SU-DHL-6 (cell line): Measurements from ENCODE around the gene ANKS1A.

Source experiments
- H2AFZ ChIP-seq: fragments of 200-600 bp; sonication (generic); 2 replicates; pipeline ENCODE4 v1.6.1; 2014; ENCODE audit warnings: low read depth, mild to moderate bottlenecking, moderate library complexity, mixed read lengths, antibody characterized with exemption, low read length; ENCODE audit not compliant: severe bottlenecking
- H3F3A ChIP-seq: fragments of 200-600 bp; shearing (Covaris generic); 2 replicates; pipeline ENCODE4 v1.6.0; 2016; ENCODE audit warnings: antibody characterized with exemption, mild to moderate bottlenecking; ENCODE audit not compliant: insufficient read depth
- H3K27ac ChIP-seq: fragments of 200-600 bp; sonication (generic); 2 replicates; pipeline ENCODE4 v1.5.1; 2016; ENCODE audit warnings: low read depth, mild to moderate bottlenecking, low read length, moderate library complexity, mixed read lengths
- H3K27me3 ChIP-seq: fragments of 200-600 bp; sonication (generic), shearing (Covaris generic); 2 replicates; pipeline ENCODE4 v1.6.0; 2014; ENCODE audit warnings: mild to moderate bottlenecking, low read length
- H3K36me3 ChIP-seq: fragments of 200-600 bp; sonication (generic); 2 replicates; pipeline ENCODE4 v1.6.1; 2014; ENCODE audit warnings: mild to moderate bottlenecking, low read length, mixed read lengths
- H3K4me2 ChIP-seq: fragments of 300-600, 200-600 bp; shearing (Covaris generic), sonication (generic); 2 replicates; pipeline ENCODE4 v1.6.0; 2014; ENCODE audit warnings: low read length, low read depth, mild to moderate bottlenecking; ENCODE audit not compliant: poor library complexity, severe bottlenecking
- H3K4me3 ChIP-seq: fragments of 200-600 bp; sonication (generic); 2 replicates; pipeline ENCODE4 v1.5.1; 2014; ENCODE audit warnings: antibody characterized with exemption, low read length, mild to moderate bottlenecking, mixed read lengths; ENCODE audit not compliant: insufficient read depth, poor library complexity, severe bottlenecking
- H3K79me2 ChIP-seq: fragments of 200-600 bp; sonication (generic); 2 replicates; pipeline ENCODE4 v1.6.1; 2014; ENCODE audit warnings: mild to moderate bottlenecking, low read length, moderate library complexity; ENCODE audit not compliant: insufficient read depth
- H3K9ac ChIP-seq: fragments of 200-600 bp; sonication (generic); 2 replicates; pipeline ENCODE4 v1.7.0; 2014; ENCODE audit warnings: mild to moderate bottlenecking, low read length
- H3K9me2 ChIP-seq: fragments of 200-600 bp; sonication (generic); replicated peaks from 2 replicates; pipeline ENCODE4 v1.6.1; 2014; ENCODE audit warnings: low read length; ENCODE audit not compliant: insufficient read depth
- H3K9me3 ChIP-seq: fragments of 200-600 bp; sonication (generic); 2 replicates; pipeline ENCODE4 v1.6.1; 2014; ENCODE audit warnings: low read length, mixed read lengths; ENCODE audit not compliant: insufficient read depth
- H4K20me1 ChIP-seq: fragments of 200-600 bp; sonication (generic); 2 replicates; pipeline ENCODE4 v1.6.1; 2014; ENCODE audit warnings: low read depth, mild to moderate bottlenecking, antibody characterized with exemption, low read length, moderate library complexity, mixed read lengths
- CTCF ChIP-seq: fragments of 200-600 bp; sonication (generic); IDR thresholded peaks from one replicate; pipeline ENCODE4 v1.5.1; 2017; ENCODE audit warnings: antibody characterized with exemption, mild to moderate bottlenecking, low read length, moderate library complexity; ENCODE audit not compliant: insufficient read depth, poor library complexity, severe bottlenecking
- EZH2phosphoT487 ChIP-seq: fragments of 200-600 bp; sonication (generic), shearing (Covaris generic); conservative IDR thresholded peaks from 2 replicates; pipeline ENCODE4 v1.6.1; 2018; ENCODE audit warnings: mild to moderate bottlenecking, antibody characterized with exemption, low read length, moderate library complexity, mixed read lengths

ANKS1A gene

GRCh38 chr6:35008858-35009257 is 119.8 kb downstream of the ANKS1A start:
- TF ChIP-seq EZH2phosphoT487 = no peak
- no peak for TF ChIP-seq CTCF
- Histone ChIP-seq H3K4me2 (no peak overlapping the region), H3K9me3 (no peaks in the 10 kb centered on the region), H3K36me3 (no peaks in the 10 kb centered on the region), H3K27ac (no peak overlapping the region), H3K27me3 (no peaks in the 10 kb centered on the region), H3K9me2 (no peaks in the 10 kb centered on the region), H4K20me1 (no peaks in the 10 kb centered on the region), H3K9ac (no peak overlapping the region), H3F3A (no peaks in the 10 kb centered on the region), H3K4me3 (no peak overlapping the region), H2AFZ (no peak overlapping the region), H3K79me2 (no peaks in the 10 kb centered on the region)

GRCh38 chr6:35011096-35012041 is 122.3 kb downstream of the ANKS1A start:
- H3K4me2 ChIP-seq = no peak overlapping the region
- H3K79me2 ChIP-seq = no peaks in the 10 kb centered on the region
- TF ChIP-seq EZH2phosphoT487 (no peak), CTCF (no peak)
- no peak overlapping the region for H3K27ac ChIP-seq
- no peaks in the 10 kb centered on the region for H3K9me2 ChIP-seq
- no peaks in the 10 kb centered on the region for H3K9me3 ChIP-seq
- no peaks in the 10 kb centered on the region for H3K36me3 ChIP-seq
- no peak overlapping the region for H2AFZ ChIP-seq
- H3F3A ChIP-seq = no peaks in the 10 kb centered on the region
- H3K27me3 ChIP-seq = no peaks in the 10 kb centered on the region
- H3K9ac ChIP-seq = no peak overlapping the region
- H3K4me3 ChIP-seq = no peak overlapping the region
- H4K20me1 ChIP-seq = no peaks in the 10 kb centered on the region

- no peak overlapping the region for H3K4me2 ChIP-seq
- H2AFZ ChIP-seq = no peak overlapping the region
- H3K79me2 ChIP-seq = no peaks in the 10 kb centered on the region
- no peaks in the 10 kb centered on the region for H3K9me3 ChIP-seq
- no peak overlapping the region for H3K27ac ChIP-seq
- no peaks in the 10 kb centered on the region for H3F3A ChIP-seq
- H3K27me3 ChIP-seq = no peaks in the 10 kb centered on the region
- no peak for TF ChIP-seq EZH2phosphoT487
- H4K20me1 ChIP-seq = no peaks in the 10 kb centered on the region
- no peak overlapping the region for H3K4me3 ChIP-seq
- H3K9ac ChIP-seq = no peak overlapping the region
- no peaks in the 10 kb centered on the region for H3K36me3 ChIP-seq
- H3K9me2 ChIP-seq = no peaks in the 10 kb centered on the region
Observed at GRCh38 chr6:35013701-35014100, 124.6 kb downstream of the ANKS1A start.

DNA sequence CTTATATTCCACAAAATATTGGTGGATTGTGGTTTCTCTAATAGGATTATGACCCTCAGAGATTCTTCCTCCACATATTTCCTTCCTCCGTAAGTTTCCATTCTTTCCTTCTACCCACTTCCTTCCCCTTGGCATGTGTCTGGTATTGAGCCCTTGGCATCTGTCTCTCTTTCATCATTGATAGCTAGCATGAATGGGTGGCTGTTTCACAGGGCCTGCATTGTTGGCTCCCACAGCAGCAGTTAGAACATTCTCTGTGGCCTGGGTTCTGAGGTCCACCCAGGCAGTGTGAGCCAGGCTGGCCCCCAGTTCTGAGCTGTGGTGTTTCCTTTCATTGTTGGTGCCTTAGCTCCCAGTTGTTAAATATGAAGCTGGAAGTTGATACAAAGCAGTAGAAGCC is 125.3 kb downstream of the ANKS1A start:
- no peaks in the 10 kb centered on the region for H4K20me1 ChIP-seq
- no peaks in the 10 kb centered on the region for H3K79me2 ChIP-seq
- H3K9me2 ChIP-seq = no peaks in the 10 kb centered on the region
- no peaks in the 10 kb centered on the region for H3K36me3 ChIP-seq
- no peaks in the 10 kb centered on the region for H3K27me3 ChIP-seq
- no peaks in the 10 kb centered on the region for H3K9me3 ChIP-seq
- no peak overlapping the region for H3K4me2 ChIP-seq
- TF ChIP-seq EZH2phosphoT487 (no peak), CTCF (no peak)
- H3K4me3 ChIP-seq = no peak overlapping the region
- no peak overlapping the region for H2AFZ ChIP-seq
- H3K9ac ChIP-seq = no peak overlapping the region
- no peak overlapping the region for H3K27ac ChIP-seq
- no peaks in the 10 kb centered on the region for H3F3A ChIP-seq
